ENCODE data around the gene MROH2B.

MROH2B gene

GRCh38 chr5:40957048-40957447 is 114.1 kb downstream of the MROH2B start:
- FAIRE-seq: no peak
- no peak for TF ChIP-seq PAX5 (IDR thresholded peaks at IDR 0.05; ENCODE audit: insufficient read depth, low read length, severe bottlenecking)
- no peak for TF ChIP-seq SPI1 (IDR thresholded peaks at IDR 0.05; ENCODE audit: low read depth, low read length)
- no peak for TF ChIP-seq TAF1 (IDR thresholded peaks at IDR 0.05; ENCODE audit: low read depth, low read length)
- TF ChIP-seq POU2F2 (IDR thresholded peaks at IDR 0.05; ENCODE audit: low read depth, low read length): no peak
- no peak for TF ChIP-seq POLR2A (IDR thresholded peaks at IDR 0.05; ENCODE audit: low read depth, low read length)
- DNase-seq (ENCODE audit: insufficient read length, low spot score): no peak

GRCh38 chr5:40955313-40955712 is 115.8 kb downstream of the MROH2B start:
- DNase-seq (ENCODE audit: insufficient read length, low spot score) (no peak), FAIRE-seq (no peak)
- no peak for TF ChIP-seq POU2F2 (IDR thresholded peaks at IDR 0.05; ENCODE audit: low read depth, low read length)
- TF ChIP-seq SPI1 (IDR thresholded peaks at IDR 0.05; ENCODE audit: low read depth, low read length): no peak
- TF ChIP-seq POLR2AphosphoS5 (IDR thresholded peaks at IDR 0.05; ENCODE audit: low read depth, low read length): no peak
- TF ChIP-seq POLR2A (IDR thresholded peaks at IDR 0.05; ENCODE audit: low read depth, low read length): no peak
- TF ChIP-seq PAX5 (IDR thresholded peaks at IDR 0.05; ENCODE audit: insufficient read depth, low read length, severe bottlenecking): no peak
- TF ChIP-seq TAF1 (IDR thresholded peaks at IDR 0.05; ENCODE audit: low read depth, low read length): no peak
